Muscle of arm (tissue), 12 donors: ENCODE measurements around the gene DOK3. TPM values are rescaled to one million over a fixed set of nuclear protein-coding genes. Genes with fewer than 3 reads are reported as not detected.

Experiments used
- DNase-seq: peaks from one replicate; pipeline ENCODE4 v3.0.0-alpha.2; 2013
- polyA plus RNA-seq, 12 donors: library from polyadenylated mRNA; unstranded; fragments of 120-200 nt; gene quantifications; one replicate each; pipeline ENCODE4 v1.2.1, GENCODE V29; 2013; ENCODE audit not compliant: insufficient read length in 12 of 12

The DOK3 gene
- polyA plus RNA-seq, 12 donors = 4.5 to 14.6 (median 5.4) TPM; not detected in 2

DNA sequence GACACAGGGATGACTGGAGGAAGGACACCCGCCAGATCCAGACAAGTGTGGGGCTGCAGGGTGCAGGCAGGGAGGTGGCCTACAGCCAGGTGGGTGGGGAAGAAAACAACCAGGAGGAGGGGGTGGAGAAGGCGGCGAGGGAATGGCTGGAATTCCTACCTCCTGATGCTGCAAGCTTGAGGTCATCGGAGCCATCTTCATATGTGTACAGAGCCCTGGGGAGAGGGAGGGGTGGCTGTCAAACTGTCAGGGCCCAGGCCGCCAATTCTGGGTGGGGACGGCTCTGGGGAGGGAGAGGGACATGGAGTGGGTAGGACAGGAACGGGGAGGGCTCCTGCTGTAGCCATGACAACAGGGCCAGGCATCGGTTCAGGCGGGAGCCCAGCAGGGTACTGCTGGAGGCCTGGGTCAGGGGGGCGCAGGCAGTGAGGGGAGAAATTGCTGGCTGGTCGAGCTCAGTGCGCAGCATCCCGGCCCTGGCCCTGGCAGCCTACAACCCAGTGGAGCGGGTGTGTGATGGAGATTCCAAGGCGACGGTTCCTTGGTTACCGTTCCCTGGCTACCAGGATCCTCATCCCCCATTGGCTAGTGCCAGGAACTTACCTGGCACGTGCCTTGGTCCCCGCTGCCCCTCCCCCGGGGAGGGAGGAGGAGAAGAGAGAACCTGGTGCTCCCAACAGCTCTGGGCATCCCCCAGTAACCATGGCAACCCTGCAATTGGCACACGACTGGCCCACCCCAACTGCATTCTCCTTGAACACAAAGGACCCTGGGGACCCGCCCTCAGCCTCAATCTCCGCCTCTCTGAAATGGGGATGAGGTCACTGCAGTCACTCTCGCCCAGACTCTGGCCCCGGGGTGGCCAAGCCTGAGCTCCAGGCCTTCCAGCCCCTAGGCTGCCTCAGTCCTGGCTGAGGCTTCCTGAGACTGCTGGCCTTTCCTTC lies 40.7 kb downstream of the DOK3 start:
- DNase-seq = peak; percentile 65

GRCh38 chr5:177468329-177468684 lies 41.3 kb downstream of the DOK3 start:
- no peak for DNase-seq

DNA sequence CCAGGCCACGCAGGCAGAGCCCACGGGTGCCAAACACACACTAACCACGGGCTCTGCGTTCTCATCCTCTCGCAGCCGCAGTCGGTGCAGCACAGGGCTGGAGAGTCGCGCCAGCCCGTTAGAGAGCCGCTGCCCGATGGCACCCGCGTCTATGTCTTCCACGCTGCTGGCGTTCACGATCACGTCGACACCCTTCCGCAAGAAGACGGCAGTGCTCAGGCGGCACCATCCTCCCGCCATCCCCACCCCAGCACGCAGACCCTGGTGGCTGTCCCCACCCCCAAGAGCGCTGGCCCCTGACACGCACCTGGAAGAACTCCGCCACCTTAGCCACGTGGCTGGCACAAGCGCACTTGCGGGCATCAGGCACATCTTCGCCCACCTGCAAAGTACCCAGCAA lies 42.2 kb downstream of the DOK3 start:
- DNase-seq = no peak

- DNase-seq = no peak
These were observed 42.8 kb downstream of the DOK3 start for GRCh38 chr5:177466861-177467260.

DNA sequence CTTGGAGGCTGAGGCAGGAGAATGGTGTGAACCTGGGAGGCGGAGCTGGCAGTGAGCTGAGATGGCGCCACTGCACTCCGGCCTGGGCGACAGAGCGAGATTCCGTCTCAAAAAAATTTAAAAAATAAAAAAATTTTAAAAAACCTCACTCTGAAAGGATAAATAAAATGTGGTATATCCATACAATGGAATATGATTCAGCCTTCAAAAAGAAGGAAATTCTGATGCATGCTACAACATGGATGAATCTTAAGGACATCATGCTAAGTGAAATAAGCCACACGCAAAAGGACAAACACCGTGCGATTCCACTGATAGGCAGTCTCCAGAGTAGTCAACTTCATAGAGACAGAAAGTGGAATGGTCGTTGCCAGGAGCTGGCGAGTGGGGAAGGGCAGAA lies 44.6 kb downstream of the DOK3 start:
- no peak for DNase-seq

DNA sequence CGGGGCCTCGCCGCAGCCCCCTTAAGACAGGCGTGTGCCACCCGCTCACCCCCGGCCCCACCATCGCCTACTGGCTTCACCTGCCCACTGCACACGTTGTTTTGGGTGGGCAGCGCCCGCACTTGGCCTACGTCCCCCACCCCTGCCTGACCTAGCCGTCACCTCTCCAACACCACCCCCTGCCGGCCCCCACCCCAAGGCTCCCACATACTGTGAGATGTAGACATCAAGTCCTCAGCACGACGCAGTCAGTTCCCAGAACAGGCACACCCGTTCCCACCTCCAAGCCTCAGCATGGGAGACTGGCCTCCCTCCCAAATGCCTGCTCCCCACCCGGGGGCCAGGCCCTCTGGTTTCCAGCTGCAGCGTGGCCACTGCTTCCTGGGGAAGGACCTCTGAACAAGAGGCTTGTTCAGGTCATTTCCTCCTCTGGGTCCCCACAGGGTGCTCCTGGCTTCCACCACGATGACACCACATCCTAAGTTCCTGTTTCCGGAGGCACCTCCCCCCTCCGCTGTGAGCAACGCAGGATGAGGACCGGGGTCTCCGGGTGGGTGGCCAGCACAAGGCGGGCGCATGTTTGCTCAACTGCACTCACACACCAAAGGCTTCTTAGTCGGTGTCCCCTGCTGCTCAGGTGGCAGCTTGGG lies 47.5 kb downstream of the DOK3 start:
- no peak for DNase-seq

DNA sequence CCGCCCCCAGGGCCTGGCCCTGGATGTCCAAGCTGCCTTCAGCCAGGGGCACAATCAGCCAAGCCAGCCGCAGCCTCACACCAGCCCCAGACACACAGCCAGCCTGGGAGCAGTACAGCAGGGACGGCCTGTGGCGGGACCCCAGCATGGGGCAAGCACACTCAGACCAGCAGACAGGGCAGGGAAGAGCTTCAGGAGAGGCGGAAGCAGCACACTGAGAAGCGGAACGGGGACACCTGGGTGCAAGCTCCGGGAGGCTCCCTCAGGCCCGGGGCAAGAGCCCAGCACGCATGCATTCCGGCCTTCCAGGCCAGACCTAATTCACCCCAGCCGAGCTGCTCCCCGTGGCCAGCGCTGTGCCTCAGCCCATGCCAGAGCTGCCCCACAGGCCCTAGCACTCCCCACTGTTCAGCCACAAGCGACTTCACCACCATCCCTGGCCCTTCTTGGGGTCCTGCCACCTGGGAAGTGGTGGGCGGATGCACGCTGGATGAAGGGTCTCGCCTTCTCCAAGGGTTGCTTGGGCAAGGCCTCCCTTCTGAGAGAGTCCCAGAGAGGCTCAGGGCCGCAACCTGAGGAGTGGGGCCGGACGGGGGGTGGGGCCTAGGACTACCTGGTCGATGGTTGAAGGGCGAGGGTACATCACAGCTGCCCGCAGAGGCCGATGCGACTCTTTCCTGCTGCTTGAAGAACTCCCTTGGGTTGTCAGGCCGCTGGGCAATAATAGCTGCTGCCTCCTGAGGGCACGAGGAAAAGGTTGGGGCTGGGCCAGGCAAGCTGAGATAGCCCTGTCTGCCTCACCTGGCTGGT lies 49.6 kb downstream of the DOK3 start:
- no peak for DNase-seq

DNA sequence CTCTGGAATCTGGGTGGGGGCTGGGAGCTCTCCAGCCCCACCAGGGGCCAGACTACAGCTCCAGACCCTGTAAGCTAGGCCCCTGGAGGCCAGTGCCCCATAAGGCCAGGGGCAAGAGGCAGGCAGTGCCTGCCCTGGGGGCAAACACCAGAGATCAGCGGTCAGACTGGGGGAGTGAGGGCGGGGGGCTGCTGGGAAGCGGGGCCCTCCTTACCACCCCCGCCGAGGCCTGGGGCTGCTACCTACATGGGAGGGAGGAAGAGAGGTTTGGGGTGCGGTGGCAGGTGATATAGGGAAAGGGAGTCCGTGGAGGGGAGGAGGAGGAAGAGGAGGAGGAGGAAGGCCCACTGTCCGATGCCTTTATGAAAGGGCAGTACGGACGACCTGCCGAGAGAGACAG lies 50.3 kb downstream of the DOK3 start:
- no peak for DNase-seq

- no peak for DNase-seq
These were observed 50.7 kb downstream of the DOK3 start for GRCh38 chr5:177458912-177459350.

DNA sequence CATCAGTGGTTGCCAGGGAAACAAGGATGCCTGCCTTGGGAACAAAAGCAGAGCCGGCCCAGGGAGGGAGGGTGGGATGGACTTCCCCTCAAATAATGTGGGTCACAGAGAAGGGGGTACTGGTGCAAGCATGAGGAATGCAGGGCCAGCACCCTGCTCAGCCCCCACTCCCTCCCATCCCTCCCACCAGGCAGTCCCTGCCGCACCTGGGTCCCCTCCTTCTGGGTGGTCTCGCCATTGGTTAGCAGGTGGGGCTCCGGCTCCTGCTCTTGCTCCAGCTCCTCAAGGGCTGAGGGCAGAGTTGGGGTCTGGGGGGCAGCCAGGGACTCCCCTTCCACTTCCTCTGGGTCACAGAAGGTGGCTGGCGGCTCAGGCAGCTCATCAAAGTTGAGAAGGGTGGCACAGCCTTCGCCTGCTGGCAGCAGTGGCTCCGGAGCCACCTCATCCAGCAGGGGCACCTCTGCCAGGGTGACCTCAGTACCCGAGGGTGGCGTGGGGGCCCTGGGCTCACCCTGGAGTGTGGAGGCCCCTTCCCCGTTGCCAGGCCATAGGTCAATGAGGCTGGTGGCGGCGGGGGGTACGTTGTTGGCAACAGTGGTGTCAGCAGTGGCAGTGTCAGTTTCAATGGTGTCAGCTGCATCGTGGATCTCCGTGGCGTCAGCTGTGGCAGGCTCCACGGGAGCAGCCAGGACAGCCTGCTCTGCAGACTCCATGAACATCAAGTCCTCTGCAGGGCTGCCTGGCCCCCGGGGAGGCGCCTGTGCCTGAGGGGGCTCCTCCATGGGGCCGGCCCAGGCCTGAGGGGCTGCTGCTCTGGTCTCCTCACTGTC lies 51.6 kb downstream of the DOK3 start:
- no peak for DNase-seq

GRCh38 chr5:177456976-177457851 lies 52.4 kb downstream of the DOK3 start:
- DNase-seq = peak; percentile 87

DNA sequence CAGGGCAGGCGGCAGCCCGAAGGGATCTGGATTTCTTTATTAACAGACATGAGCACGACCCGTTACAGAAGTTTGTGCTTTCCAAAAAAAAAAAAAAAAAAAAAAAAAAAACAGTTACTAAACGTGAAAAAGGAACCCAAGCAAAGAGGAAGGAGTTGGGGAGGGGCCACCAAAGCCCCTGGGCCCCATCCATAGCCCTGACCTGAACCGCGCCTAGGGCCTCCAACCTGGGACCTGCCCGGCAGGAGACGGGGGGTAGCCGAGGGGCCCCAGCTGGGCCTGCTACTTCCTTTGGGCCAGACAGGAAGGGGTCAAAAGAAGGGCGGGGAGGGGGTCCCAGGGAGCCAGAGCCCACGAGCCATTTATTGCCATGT lies 53.0 kb downstream of the DOK3 start:
- DNase-seq = no peak

GRCh38 chr5:177455661-177456590 lies 53.7 kb downstream of the DOK3 start:
- peak; percentile 91 for DNase-seq

DNA sequence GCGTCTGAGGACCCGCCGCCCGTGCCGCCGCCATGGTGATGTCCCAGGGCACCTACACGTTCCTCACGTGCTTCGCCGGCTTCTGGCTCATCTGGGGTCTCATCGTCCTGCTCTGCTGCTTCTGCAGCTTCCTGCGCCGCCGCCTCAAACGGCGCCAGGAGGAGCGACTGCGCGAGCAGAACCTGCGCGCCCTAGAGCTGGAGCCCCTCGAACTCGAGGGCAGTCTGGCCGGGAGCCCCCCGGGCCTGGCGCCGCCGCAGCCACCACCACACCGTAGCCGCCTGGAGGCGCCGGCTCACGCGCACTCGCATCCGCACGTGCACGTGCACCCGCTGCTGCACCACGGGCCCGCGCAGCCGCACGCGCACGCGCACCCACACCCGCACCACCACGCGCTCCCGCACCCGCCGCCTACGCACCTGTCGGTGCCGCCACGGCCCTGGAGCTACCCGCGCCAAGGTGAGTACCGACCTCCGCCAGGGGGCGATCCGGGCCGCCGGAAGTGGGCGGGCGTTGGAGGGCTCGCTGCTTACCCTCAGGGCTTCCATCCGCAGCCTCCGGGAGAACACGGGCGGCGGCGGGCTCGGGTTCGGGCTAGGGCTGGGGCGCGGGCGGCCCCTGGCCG lies 54.5 kb downstream of the DOK3 start:
- DNase-seq = peak; percentile 66

DNA sequence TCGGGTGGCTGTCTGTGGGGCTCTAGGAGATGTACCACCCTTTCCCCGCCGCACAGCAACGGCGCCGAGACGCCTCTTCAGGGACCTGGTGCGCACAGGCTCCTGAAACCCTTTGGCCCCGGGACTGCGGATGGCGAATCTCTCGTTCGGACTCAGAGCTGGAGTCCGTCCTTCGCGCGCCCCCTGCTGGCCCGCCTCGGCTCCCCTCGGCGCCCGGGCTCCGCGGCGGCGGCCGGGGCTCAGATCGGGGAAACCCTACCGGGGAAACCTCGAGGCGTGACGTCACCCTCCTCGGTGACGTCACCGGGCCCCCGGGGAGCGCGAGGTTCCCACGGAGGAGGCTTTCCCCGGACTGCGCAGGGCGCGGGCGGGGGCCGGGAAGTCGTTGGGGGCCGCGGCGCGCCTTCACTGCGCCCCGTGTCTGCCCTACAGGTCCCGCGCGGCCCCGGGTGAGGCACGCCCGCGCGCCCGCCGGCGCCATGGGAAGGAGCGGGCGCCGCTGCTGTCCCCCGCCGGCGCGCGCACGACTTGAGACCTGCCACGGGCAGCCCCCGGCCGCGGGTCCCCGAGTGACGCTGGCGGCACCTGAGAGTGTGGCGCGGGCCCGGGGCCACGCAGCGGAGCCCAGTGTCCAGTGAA lies 55.1 kb downstream of the DOK3 start:
- peak; percentile 87 for DNase-seq

- DNase-seq = no peak
These were observed 55.7 kb downstream of the DOK3 start for GRCh38 chr5:177453852-177454396.

DNA sequence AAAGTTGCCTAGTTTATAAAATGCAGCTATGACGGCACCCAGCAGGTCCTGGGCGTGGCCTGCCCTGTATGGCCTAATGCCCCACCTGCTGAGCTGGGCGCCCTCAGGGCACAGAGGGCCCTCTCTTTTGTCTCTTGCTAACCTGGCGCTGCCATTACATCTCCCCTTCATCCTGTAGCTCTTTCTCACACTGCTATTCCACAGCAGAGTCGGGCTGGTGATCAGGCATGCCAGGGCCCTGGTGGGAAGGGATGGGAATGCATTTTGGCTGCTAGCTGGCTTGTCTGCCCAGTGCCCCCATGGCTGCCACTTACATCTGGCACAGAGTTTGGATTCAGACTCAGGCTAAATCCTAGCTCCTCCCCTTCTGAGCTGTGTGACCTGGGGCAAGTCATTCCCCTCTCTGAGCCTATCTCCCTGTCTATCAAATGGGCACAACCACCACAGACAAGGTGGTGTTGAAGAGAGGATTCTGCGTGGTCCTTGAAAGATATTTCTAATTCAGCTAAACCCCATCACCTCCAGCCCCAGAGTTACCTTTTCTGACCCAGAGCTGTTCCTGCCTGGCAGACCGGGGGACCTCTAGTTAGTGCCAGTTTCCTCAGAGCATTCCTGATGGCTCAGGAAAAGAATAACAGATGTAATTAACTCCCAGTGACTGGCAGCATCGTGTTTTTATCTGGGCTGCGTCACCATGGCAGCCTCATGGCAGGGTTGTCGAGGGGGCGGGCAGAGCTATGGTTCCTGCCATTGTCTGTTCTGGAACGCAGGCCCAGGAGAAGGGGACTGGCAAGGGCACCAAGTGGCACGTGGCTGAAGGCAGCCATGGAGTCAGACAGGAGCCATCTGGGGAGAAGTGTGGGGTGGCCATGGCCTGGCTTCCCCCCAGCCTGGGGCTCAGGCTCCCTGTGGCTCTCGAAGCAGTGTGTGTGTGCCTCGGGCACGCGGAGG lies 56.7 kb downstream of the DOK3 start:
- DNase-seq = no peak
